Fibroblast of lung (primary cell): ENCODE measurements around the gene NIPAL1.

Source experiments
- EZH2 ChIP-seq: IDR thresholded peaks from 2 replicates; pipeline ENCODE4 v1.5.1; 2012; ENCODE audit warnings: low read length, control low read depth, mild to moderate bottlenecking; ENCODE audit errors: missing control alignments
- TF ChIP-seq, protein P1 (sequence below), 2 donors: IDR thresholded peaks in 1 of 2; conservative IDR thresholded peaks in 1 of 2; 1 replicate in 1 of 2; 2 replicates in 1 of 2; pipeline ENCODE4 v1.5.1; 2011 to 2012; ENCODE audit warnings: low read length in 2 of 2, control low read depth in 1 of 2, inconsistent platforms in 1 of 2, low read depth in 1 of 2, mild to moderate bottlenecking in 1 of 2

DNA sequence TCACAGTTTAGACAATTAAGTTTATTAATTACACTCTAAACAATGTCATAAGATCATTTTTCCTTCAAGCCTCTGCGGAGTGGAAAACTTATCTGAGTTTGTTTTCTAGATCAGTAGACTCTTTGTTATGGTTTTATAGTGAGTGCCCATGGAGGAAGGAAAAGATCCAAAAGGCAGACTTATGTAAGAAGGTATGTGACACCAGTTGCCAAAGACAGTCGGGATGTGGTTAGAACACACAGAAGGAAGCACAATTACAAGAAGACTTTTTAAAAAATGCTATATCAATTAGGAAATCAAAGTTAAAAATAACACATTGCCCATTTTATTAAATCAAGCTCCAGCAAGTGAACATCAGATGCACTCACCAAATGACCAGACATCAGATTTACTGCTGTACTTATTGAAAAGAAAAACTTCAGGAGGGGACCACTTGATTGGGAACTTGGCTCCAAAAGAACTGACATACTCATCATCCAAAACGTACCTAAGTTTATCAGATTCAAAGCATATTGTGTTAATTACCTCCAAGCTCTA is 57.1 kb downstream of the NIPAL1 start:
- TF ChIP-seq, protein P1, sequence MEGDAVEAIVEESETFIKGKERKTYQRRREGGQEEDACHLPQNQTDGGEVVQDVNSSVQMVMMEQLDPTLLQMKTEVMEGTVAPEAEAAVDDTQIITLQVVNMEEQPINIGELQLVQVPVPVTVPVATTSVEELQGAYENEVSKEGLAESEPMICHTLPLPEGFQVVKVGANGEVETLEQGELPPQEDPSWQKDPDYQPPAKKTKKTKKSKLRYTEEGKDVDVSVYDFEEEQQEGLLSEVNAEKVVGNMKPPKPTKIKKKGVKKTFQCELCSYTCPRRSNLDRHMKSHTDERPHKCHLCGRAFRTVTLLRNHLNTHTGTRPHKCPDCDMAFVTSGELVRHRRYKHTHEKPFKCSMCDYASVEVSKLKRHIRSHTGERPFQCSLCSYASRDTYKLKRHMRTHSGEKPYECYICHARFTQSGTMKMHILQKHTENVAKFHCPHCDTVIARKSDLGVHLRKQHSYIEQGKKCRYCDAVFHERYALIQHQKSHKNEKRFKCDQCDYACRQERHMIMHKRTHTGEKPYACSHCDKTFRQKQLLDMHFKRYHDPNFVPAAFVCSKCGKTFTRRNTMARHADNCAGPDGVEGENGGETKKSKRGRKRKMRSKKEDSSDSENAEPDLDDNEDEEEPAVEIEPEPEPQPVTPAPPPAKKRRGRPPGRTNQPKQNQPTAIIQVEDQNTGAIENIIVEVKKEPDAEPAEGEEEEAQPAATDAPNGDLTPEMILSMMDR (conservative IDR thresholded peaks at IDR 0.05 in 1 of 2, IDR thresholded peaks at IDR 0.05 in 1 of 2; ENCODE audit: low read depth in 1 of 2, low read length in 2 of 2), result no peak
- no peak for TF ChIP-seq EZH2
